ENCODE data around the gene SLC2A4. TPM values are rescaled to one million over a fixed set of nuclear protein-coding genes. Genes with fewer than 3 reads are reported as not detected.
A peak's percentile ranks its signal among the peaks of the same experiment; 100 is the strongest.
"Not testable (repeated sequence)": the region's sequence is repeated elsewhere in the genome, so short reads cannot be mapped to it uniquely, and the experiment has no call there.

The SLC2A4 gene
- total RNA-seq, 1 experiment from 2014 or later, result 0.79 TPM

DNA sequence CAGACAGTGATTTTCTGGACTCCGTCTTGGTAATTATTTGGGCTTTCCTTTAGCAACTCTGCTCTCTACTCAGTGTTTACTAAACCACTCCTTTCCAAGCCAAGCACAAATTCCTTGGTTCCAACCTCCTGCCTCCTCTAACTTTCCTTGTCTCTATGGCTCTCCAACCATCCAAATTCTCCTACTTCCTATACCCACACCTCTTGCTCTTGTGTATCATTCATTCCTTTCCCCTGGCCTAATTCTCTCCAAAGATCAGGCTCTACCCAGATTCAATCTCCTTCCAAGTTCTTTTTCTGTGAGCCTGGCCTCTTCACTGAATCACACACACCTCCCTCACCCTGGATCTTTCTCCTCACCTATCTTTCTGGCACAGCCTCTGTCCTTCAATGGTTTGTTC, 46.5 kb downstream of the SLC2A4 start:
- in situ Hi-C loops (cut with HindIII; ENCODE audit: low pct_unique_long_range_greater_than_20kb, low sequenced_read_pairs), result no loop called here
- no peak for DNase-seq (ENCODE audit: low read depth, low spot score)

DNA sequence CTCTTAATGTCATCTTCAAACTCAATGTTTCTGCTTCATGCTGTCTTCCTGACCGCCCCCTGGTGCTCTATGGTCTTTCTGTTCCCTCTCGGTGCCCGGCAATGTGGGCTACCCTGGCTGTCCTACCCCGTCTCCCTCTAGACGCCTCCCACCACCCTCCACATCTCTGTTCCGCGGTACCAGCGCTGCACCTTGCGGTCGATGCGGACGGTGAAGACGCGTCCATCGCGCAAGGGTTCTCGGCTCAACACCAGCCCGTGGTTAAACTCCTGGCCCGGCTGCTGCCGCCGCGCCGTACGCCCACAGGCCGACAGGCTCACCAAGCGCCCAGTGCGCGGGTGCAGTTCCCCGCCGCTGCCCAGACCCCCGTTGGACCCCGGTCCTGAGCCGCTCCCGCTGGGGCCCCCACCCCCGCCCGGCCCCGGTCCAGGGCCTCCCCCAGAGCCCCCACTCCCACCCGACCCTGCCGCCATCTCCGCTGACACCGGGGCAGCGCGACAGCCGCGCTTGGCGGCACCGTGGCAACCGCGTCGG, 47.4 kb downstream of the SLC2A4 start, which contains the start of gene NEURL4:
NEURL4 (minus strand) TSS at position 496 of the 534 bp plus-strand sequence; CDS start at position 473, 23 bp downstream.
- in situ Hi-C loops (cut with HindIII; ENCODE audit: low pct_unique_long_range_greater_than_20kb, low sequenced_read_pairs), result no loop called here
- peak; percentile 10 for DNase-seq (ENCODE audit: low read depth, low spot score)

DNA sequence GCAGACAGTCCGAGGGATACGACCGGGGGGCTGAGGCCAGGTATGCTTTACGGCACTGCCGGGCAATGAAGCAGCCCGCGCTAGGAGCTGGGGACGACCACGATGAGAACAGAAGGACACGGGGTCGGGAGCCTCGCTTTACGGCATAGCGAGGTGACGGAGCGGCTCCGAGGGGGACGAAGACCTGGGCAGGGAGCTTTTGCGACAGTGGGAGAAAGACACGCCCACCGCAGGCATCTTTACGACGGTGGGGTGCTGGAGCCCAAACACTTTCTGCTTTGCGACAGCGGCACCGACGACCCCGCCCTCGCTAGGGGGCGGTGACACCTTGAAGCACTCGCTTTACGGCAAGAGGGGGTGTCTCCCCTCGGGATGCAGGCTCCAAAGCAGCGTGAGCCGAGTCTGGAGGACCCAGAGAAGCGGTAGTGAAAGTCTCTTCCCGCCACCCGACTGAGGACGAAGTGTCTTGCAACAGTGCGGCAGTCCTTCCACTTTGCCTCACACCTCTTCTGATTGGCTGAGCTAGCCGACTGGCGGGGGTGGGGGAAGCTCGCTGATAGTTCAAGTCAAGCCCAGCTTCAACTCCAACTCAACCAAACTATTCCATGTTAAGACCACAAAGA, 48.0 kb downstream of the SLC2A4 start:
- peak; percentile 98 for DNase-seq (ENCODE audit: low read depth, low spot score)
- in situ Hi-C loops (cut with HindIII; ENCODE audit: low pct_unique_long_range_greater_than_20kb, low sequenced_read_pairs), result no loop called here

DNA sequence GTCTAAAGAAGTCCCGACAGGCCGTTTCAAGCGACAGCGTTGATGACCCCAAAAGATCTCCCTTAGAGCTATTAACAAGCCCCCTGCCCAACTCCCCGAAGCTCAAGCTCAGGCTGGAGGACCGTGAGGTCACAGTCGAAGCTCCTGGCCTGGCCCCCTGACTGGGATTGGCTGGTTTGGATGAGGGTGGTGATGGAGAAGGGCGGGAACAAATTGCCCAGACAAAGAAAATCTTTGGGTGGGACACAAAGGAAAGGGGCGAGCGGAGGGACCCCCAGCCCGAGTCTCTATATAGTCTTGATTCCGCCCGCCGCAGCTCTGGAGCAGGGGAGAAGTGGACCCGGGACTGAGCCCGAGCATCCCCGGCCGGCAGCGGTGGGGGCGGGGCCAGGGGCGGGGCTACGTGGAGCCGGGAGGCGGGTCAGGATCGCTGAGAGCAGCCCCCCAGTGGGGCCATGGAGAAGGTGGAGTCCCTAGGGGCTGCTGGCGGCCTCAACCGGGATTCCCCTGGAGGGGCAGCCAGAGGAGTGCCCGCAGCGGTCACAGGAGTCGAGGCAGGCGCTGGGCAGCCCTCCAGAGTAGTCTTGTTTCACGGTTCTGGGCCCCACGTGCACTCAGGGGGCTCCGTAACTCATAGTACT, 48.6 kb downstream of the SLC2A4 start:
- in situ Hi-C loops (cut with HindIII; ENCODE audit: low pct_unique_long_range_greater_than_20kb, low sequenced_read_pairs), result no loop called here

DNA sequence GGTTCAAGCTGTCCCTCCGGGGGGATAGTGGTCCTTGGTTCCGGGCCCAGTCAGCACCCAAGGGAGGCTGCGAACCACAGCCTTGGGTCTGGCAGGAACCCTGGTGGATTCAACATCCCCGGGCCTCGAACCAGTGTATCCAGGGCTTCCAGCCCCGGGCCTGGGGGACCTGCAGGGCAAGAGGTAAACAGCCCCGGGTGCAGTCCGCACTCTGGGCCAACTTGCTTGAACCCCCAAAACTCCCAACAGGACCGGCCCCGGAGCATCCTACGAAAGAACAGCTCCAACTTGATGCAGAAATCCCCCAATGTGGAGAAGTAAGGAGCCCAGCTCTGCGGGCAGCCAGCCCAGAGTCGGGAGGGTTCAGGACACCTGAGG, 49.1 kb downstream of the SLC2A4 start:
- in situ Hi-C loops (cut with HindIII; ENCODE audit: low pct_unique_long_range_greater_than_20kb, low sequenced_read_pairs), result no loop called here
- no peak for DNase-seq (ENCODE audit: low read depth, low spot score)

More for the DNA sequence above, 48.6 kb downstream of the SLC2A4 start:
- peak; percentile 89 for DNase-seq (ENCODE audit: low read depth, low spot score)

DNA sequence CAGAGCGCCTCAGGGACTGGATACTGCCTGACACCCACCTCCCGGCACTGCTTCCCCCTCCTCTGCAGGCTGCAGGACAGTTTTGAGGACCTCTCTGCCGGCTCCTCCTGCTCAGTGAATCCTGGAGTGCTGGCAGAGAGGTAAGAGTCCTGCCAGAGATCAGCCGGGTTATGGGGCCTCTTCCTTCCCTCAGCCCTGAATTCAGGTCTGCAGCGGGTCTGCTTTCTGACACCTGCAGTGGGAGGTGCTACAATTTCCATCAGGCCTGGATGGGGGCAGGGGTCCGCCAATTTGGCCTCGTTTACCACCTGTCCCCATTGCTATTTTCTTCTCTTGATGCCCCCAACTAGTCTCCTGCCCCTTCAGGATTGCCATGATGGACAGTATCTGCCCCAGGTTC, 50.6 kb downstream of the SLC2A4 start:
- in situ Hi-C loops (cut with HindIII; ENCODE audit: low pct_unique_long_range_greater_than_20kb, low sequenced_read_pairs), result no loop called here
- DNase-seq (ENCODE audit: low read depth, low spot score), result no peak

DNA sequence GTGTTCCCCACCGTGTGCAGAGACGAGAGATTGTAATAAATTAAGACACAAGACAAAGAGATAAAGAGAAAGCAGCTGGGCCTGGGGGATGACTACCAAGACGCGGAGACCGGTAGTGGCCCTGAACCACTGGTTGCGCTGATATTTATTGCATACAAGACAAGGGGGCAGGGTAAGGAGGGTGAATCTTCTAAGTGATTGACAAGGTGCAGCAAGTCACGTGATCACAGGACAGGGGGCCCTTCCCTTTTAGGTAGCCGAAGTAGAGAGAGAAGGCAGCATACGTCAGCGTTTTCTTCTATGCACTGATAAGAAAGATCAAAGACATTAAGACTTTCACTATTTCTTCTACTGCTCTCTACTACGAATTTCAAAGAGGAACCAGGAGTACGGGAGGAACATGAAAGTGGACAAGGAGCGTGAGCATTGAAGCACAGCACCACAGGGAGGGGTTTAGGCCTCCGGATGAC, 51.1 kb downstream of the SLC2A4 start:
- in situ Hi-C loops (cut with HindIII; ENCODE audit: low pct_unique_long_range_greater_than_20kb, low sequenced_read_pairs); DNase-seq (ENCODE audit: low read depth, low spot score): not testable (repeated sequence)

DNA sequence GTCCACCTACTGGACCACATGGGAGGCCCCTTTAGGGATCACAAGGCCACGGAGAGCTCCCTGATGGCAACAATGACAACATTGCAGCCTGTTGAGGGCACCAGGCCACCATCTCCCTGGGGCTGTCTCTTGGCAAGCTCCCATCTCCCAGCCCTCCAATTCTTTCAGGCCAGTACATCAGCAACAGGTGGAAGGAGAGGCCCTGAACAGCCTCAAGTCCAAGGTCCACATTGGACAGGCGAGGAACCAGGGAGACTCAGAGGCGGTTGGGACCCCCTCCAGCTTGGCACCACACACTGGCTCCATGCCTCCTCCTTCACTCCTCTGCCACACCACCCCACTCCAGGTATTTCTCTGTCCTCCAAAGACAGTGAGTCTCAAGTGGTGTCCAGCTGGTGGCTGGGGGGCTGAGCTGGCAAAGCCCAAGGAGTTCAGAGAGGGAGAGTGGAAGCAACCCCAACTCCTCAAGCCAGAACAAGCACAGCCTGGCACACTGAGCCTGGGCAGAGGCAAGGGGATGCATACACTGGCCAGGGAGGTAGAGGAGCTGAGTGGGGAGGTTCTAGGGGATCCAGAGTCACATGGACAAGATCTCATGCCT, 53.5 kb downstream of the SLC2A4 start:
- no peak for DNase-seq (ENCODE audit: low read depth, low spot score)
- in situ Hi-C loops (cut with HindIII; ENCODE audit: low pct_unique_long_range_greater_than_20kb, low sequenced_read_pairs), result no loop called here

DNA sequence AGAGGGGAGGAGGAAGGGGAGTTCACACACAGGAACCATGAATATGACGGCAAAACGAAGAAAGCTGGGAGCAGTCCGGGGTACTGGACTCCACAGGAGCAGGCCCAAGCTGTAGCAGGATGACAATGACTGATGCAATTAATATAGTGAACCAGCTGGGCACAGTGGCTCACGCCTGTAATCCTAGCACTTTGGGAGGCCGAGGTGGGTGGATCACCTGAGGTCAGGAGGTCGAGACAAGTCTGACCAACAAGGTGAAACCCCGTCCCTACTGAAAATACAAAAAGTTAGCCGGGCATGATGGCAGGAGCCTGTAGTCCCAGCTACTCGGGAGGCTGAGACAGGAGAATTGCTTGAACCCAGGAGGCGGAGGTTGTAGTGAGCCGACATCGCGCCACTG, 54.2 kb downstream of the SLC2A4 start:
- in situ Hi-C loops (cut with HindIII; ENCODE audit: low pct_unique_long_range_greater_than_20kb, low sequenced_read_pairs); DNase-seq (ENCODE audit: low read depth, low spot score): not testable (repeated sequence)

DNA sequence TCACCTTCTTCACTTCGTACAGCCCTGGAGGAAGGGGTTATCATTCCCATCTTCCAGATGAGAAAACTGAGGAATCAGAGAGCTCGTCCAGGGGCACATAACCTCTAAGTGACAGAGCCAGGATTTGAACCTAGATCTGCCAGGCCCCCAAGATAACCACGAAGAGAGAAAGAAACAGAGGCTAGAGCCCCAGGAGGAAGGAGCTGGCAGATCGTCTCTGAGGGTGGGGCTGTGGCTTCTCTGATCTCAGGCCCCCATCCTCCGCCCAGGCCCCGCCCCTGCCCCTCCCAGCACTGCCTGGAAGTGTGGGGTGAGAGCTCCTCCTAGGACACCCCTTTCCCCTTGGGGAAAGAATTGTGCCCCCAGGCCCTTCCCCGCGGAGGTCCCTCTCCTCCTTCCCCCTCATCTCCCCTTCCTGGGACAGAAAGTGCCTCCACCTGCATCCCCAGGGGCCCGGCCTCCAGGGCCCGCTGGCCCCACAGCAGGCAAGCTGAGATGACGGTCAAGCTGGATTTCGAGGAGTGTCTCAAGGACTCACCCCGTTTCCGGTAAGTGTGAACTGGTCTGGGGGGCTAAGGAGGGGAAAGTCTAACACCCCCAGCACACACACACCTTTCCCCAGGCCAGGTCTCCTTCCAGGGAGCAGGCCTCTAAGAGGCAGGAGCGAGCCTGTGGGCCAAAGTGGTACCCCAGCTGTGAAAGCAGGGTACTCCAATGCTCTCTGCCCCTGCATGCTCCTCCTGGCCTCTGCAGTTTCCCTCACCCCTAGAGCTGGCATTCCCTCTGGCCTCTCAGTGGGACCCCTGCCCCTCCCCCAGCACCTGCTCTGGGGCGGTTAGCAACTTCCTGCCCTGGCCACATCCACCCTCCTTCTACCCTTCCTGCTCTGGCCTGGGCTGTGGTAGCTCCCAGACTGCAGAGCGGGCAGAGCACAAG, 55.0 kb downstream of the SLC2A4 start, which contains the start of gene ACAP1:
ACAP1 (plus strand) TSS at position 290 of the 936 bp plus-strand sequence; CDS start at position 496, 206 bp downstream.
- in situ Hi-C loops (cut with HindIII; ENCODE audit: low pct_unique_long_range_greater_than_20kb, low sequenced_read_pairs), result no loop called here
- no peak for DNase-seq (ENCODE audit: low read depth, low spot score)

DNA sequence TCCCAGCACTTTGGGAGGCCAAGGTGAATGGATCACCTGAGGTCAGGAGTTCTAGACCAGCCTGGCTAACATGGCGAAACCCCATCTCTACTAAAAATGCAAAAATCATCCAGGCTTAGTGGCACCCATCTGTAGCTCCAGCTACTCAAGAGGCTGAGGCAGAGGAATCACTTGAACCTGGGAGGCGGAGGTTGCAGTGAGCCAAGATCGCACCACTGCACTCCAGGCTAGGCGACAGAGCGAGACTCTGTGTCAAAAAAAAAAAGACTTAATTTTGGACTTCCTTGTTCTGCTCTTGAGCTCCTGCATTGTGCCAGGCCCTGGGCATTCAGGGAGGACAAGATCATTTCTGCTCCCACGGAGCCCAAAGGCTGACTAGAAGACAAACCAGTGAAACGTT, 56.1 kb downstream of the SLC2A4 start:
- in situ Hi-C loops (cut with HindIII; ENCODE audit: low pct_unique_long_range_greater_than_20kb, low sequenced_read_pairs), result not testable (repeated sequence)

More for the DNA sequence above, 56.1 kb downstream of the SLC2A4 start:
- DNase-seq (ENCODE audit: low read depth, low spot score), result not testable (repeated sequence)

Small RNA genes within 50 kb of the gene (small RNA-seq; reads per million reads assigned to genes)
- 0 reads per million in 2 experiments for gene AC026954.2
- gene RF00019, result 0 reads per million in 2 experiments

Other genes with a start within 250 kb of the SLC2A4 start
- 0.61 and 0.64 TPM in 2 replicates for gene SLC16A13, start 245.7 kb upstream of the SLC2A4 start, total RNA-seq (2014; rRNA removed; shearing (Covaris generic))
- not detected in 2 replicates for gene SLC16A11, start 237.6 kb upstream of the SLC2A4 start, total RNA-seq (2014; rRNA removed; shearing (Covaris generic))
- not detected in 2 replicates for gene CLEC10A, start 201.5 kb upstream of the SLC2A4 start, total RNA-seq (2014; rRNA removed; shearing (Covaris generic))
- gene ASGR2, start 166.9 kb upstream of the SLC2A4 start, total RNA-seq (2014; rRNA removed; shearing (Covaris generic)), result not detected in 2 replicates
- gene ASGR1, start 102.3 kb upstream of the SLC2A4 start, total RNA-seq (2014; rRNA removed; shearing (Covaris generic)), result 0.21 and 0.56 TPM in 2 replicates
- gene DLG4, start 61.9 kb upstream of the SLC2A4 start, total RNA-seq (2014; rRNA removed; shearing (Covaris generic)), result 3.7 and 3.9 TPM in 2 replicates
- gene ACADVL, start 61.8 kb upstream of the SLC2A4 start, total RNA-seq (2014; rRNA removed; shearing (Covaris generic)), result 123 and 148 TPM in 2 replicates
- gene DVL2, start 47.2 kb upstream of the SLC2A4 start, total RNA-seq (2014; rRNA removed; shearing (Covaris generic)), result 86.9 and 91.5 TPM in 2 replicates
- 69.0 and 81.3 TPM in 2 replicates for gene PHF23, start 42.3 kb upstream of the SLC2A4 start, total RNA-seq (2014; rRNA removed; shearing (Covaris generic))
- 237 and 305 TPM in 2 replicates for gene GABARAP, start 39.3 kb upstream of the SLC2A4 start, total RNA-seq (2014; rRNA removed; shearing (Covaris generic))
- gene CTDNEP1, start 30.0 kb upstream of the SLC2A4 start, total RNA-seq (2014; rRNA removed; shearing (Covaris generic)), result 26.9 and 29.2 TPM in 2 replicates
- 43.8 and 58.7 TPM in 2 replicates for gene ELP5, start 29.5 kb upstream of the SLC2A4 start, total RNA-seq (2014; rRNA removed; shearing (Covaris generic))
- gene CLDN7, start 19.2 kb upstream of the SLC2A4 start, total RNA-seq (2014; rRNA removed; shearing (Covaris generic)), result not detected in 2 replicates
- gene YBX2, start 12.9 kb downstream of the SLC2A4 start, total RNA-seq (2014; rRNA removed; shearing (Covaris generic)), result 0.08 and 0.59 TPM in 2 replicates
- 839 and 914 TPM in 2 replicates for gene EIF5A, start 25.9 kb downstream of the SLC2A4 start, total RNA-seq (2014; rRNA removed; shearing (Covaris generic))
- 73.7 and 74.8 TPM in 2 replicates for gene GPS2, start 33.6 kb downstream of the SLC2A4 start, total RNA-seq (2014; rRNA removed; shearing (Covaris generic))
- 13.6 and 19.4 TPM in 2 replicates for gene NEURL4, start 47.6 kb downstream of the SLC2A4 start, total RNA-seq (2014; rRNA removed; shearing (Covaris generic))
- gene ACAP1, start 54.8 kb downstream of the SLC2A4 start, total RNA-seq (2014; rRNA removed; shearing (Covaris generic)), result 0.03 TPM in 1 of 2 replicates, not detected in the other
- gene KCTD11, start 70.4 kb downstream of the SLC2A4 start, total RNA-seq (2014; rRNA removed; shearing (Covaris generic)), result 2.0 and 2.5 TPM in 2 replicates
- not detected in 2 replicates for gene TMEM95, start 73.4 kb downstream of the SLC2A4 start, total RNA-seq (2014; rRNA removed; shearing (Covaris generic))
- 0.24 TPM in 1 of 2 replicates, not detected in the other for gene TNK1, start 99.4 kb downstream of the SLC2A4 start, total RNA-seq (2014; rRNA removed; shearing (Covaris generic))
- 5.1 and 9.6 TPM in 2 replicates for gene PLSCR3, start 112.8 kb downstream of the SLC2A4 start, total RNA-seq (2014; rRNA removed; shearing (Covaris generic))
- gene TMEM256, start 122.4 kb downstream of the SLC2A4 start, total RNA-seq (2014; rRNA removed; shearing (Covaris generic)), result 147 and 188 TPM in 2 replicates
- gene NLGN2, start 126.1 kb downstream of the SLC2A4 start, total RNA-seq (2014; rRNA removed; shearing (Covaris generic)), result 0.55 and 1.7 TPM in 2 replicates
- gene SPEM1, start 138.6 kb downstream of the SLC2A4 start, total RNA-seq (2014; rRNA removed; shearing (Covaris generic)), result not detected in 2 replicates
- not detected in 2 replicates for gene SPEM2, start 143.9 kb downstream of the SLC2A4 start, total RNA-seq (2014; rRNA removed; shearing (Covaris generic))
- not detected in 2 replicates for gene SPEM3, start 147.1 kb downstream of the SLC2A4 start, total RNA-seq (2014; rRNA removed; shearing (Covaris generic))
- gene TMEM102, start 153.7 kb downstream of the SLC2A4 start, total RNA-seq (2014; rRNA removed; shearing (Covaris generic)), result 6.8 and 7.0 TPM in 2 replicates
- gene FGF11, start 157.8 kb downstream of the SLC2A4 start, total RNA-seq (2014; rRNA removed; shearing (Covaris generic)), result 0.45 and 0.61 TPM in 2 replicates
- 3.3 and 4.5 TPM in 2 replicates for gene CHRNB1, start 163.3 kb downstream of the SLC2A4 start, total RNA-seq (2014; rRNA removed; shearing (Covaris generic))
- gene ZBTB4, start 197.9 kb downstream of the SLC2A4 start, total RNA-seq (2014; rRNA removed; shearing (Covaris generic)), result 14.3 and 14.6 TPM in 2 replicates
- not detected in 2 replicates for gene SLC35G6, start 199.7 kb downstream of the SLC2A4 start, total RNA-seq (2014; rRNA removed; shearing (Covaris generic))
- 20.6 and 24.0 TPM in 2 replicates for gene POLR2A, start 202.6 kb downstream of the SLC2A4 start, total RNA-seq (2014; rRNA removed; shearing (Covaris generic))

Data from SK-MEL-5 (cell line).